GM21576 (cell line): Measurements from ENCODE around the gene ZNF474.

ENCODE experiments used
- ATAC-seq: cut with Tn5 transposase; IDR thresholded peaks from one replicate; pipeline ENCODE4 v1.9.1; 2021; ENCODE audit warnings: mild to moderate bottlenecking, moderate library complexity; ENCODE audit not compliant: unreplicated experiment

The ZNF474 gene

DNA sequence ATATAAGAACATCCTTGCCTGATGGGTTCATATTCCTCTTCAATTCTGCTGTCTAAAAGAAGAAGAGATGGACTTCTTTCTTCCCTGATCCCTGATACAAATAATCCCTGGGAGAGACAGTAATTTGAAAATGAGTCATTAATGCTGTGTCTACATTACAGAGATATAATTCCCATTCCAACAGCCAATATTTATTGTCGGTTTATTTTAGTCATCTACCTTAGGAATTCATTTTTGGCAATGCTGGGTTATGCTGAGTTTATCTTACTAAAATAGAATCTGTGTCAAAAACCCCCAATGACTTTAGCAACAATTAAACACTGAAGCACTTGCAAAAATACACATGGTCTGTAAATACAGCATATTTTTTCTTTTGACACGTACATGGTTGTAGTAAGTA lies 23.9 kb downstream of the ZNF474 start:
- no peak for ATAC-seq

DNA sequence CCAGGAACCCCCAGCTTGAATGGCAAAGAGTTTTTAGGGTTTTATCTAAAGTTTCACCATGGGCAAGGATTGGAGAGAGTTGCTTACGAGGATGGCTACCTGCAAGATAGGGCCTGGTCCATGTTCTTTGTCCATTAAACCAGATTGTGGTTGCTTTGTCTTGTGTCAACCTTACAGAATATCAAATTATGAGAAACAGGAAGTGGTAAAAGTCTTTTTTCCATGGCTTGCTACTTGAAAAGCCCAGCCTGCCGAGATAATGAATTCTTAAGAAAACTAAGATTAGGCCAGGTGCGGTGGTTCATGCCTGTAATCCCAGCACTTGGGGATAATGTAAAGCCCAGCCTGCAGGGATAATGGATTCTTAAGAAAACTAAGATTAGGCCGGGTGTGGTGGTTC lies 24.4 kb downstream of the ZNF474 start:
- no peak for ATAC-seq

DNA sequence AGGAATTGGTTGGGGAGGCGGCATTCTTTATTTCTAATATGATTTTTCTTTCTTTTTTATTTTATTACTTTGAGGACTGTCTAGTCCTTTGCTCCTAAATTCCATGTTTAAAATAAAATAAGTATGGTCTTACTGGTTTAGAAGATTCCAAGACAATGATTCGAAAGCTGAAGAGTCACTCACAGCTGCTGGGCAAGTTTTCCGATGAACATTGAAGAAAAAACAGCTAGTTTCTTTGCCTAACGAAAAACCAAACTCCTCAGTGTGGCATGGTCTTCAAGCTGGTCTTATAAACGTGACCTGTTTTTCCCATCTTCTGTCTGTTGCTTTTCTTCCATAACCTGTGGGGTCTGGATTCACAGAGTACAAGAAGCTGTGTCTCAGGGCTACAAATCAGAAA lies 25.1 kb downstream of the ZNF474 start:
- ATAC-seq: no peak

DNA sequence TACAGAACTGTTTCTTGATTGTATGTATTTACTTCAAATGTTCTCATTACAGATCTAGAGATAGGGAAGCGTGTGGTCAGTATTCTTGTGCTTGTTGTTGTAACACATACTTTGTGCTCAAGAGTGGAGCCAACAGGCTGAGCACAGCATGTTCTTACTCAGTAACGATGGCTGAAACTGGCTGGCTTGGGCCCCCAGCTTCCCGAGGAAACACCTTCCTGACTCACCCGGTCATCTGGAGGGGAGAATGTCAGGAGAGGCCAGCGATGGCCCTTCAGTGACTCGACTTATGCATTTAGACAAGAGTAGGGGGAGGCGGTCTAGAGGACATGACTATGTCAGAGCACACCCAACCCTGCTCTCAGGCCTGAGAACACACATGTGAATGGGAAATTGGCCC lies 25.6 kb downstream of the ZNF474 start:
- no peak for ATAC-seq

DNA sequence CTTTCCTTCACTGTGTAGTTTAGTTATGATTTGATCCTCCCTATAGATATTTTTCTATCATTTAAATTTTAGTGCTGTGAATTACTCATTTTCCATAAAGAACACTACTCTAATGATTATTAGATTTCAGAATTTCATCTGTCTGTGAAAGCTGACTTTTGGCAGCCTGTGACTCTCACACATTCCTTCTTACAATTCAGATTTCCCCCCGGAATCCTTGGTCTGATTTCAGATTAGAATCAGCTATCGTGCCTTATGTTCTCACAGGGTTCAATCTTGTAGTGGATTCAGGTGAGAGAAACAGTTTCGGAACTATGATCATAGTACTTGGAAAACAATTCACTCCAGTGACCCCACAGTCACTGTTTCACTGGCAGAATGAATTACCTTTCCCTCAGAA lies 26.2 kb downstream of the ZNF474 start:
- no peak for ATAC-seq

DNA sequence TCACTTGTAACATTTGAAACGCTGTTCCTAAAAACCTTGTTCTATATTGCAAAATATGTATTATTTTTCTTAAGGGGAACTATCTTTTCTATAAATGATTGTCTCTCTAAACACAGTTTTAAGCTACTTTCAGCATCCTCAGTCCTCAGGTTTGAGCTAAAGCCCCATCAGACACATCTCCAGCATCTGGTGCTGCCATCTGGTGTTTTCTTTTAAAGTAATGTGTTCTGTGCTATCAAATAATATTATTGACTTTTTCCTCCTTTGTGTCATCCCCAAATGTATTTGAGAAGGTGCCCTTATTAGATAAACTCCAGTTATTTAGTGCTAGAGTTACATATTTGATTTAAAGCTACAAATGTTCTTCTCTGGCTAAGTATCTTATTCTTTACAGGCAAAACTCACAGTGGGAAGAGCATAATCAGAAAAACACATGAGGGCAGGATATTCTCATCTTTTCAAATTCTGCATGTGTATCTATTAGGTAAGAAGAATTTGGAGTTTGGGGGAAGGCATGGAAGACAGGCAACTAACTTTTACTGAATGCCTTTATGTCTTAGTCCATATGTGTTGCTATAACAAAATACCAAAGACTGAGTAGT lies 27.5 kb downstream of the ZNF474 start:
- no peak for ATAC-seq

DNA sequence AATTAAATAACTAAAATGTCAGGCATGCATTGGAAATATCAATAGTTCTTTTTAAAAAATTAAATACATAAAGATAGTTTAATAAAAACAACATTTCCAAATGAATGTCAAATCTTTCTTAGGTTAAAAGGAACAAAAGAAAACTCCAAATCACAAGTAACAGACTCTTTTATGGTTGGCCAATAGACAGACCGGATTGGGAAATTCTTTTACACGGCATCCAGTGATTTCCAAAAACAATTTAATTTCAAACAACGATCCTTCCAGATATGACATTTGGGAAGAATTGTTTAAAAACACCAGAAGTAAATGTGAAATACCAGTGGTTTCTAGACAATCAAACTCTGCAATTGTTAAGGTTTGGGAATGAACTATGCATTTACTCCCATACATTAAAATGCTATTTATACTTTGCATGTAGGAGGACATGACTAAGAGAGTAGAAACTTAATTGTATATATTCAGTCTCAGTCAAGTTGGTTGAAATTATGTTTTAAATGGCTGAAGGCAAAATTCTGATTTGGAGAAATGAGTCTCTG lies 32.8 kb downstream of the ZNF474 start:
- no peak for ATAC-seq

DNA sequence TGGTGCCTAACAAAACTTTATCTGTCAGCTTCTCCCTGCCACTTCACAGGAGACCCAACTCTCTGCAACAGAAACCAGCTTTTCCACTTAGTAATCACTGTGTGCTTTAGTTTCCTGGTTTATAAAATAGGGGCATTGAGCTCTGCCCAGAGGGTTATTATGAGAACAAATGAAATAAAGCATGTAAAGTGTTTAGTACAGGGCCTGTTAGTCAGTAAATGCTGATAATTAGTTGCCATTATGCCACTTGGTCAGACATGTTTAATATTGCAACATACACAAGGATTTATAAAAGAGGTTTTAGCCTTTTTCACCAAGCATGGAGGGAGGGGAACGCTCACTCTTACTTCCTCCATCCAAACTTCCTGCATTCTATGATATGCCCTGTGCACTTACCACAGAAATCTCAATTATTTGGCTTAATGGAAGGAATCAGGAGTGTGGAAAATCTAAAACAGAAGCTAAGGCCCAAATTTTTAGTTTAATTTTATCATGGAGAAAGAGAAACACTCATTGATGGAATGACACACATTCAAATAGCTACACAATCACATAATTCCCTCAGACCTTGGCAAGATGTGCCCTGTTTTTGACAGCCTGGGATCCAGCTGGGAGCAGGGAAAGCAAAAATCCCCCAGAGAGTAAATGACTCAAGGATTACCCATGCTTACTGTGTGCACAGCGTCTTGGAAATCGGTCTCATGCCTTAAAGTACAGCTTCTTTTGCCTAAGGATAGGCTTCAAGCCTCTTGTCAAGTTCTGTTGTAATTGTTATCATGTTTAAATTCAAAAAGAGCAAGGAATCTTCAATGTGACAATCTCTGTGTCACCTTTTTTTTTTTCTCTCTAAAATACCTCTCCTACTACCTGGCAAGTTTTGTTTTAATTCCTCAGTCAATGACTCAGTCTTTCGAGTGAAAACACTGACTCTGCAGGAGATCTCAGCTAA lies 34.0 kb downstream of the ZNF474 start:
- ATAC-seq: no peak

DNA sequence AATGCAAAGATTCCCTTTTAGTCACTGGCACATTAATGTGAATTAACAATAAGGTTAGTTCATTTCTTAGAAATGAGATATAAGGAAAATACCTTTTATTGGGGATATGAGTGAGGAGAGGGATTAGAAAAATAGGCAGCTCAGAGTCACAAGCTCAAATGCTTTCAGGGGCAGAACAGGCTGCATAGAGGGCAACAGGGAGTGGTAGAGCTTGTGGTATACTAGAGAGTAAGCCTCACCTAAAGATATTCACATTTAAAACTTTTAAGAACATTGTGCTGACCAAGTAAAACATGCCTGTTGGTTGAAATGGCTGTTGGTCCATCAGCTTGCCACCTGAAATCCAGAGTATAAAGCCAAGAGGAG lies 34.7 kb downstream of the ZNF474 start:
- no peak for ATAC-seq

DNA sequence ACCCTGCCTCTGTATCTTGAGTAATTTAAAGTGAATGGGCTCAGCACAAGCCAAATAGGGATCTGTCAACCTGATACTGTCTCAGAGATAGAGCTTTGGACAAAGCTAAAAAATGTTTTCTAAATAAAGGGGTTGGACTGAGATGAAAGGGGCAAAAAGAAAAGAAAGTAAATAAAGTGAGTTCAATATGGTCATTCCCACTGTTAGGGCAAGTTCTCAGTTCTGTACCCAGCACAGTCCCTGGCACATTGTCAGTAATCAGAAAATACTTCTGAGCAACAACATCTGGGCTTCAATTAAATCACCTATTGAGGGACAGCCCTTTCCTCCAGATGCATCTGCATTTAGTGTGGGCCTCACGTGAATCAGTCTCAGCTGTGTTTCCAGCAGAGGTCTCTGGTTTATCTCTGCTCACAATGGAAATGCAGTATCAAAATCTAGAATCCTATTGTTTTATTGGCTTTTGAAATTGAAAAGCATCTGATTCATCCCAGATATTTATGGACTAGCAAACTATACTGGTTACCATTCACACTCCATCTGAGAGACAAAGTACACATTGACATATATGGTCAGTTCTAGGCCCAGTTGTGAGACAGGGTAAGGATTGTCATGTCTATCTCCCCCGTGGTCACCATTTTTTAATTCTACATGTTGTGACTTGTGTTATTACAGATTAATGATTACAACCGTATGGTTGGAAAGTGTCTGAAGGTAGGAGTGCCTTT lies 35.6 kb downstream of the ZNF474 start:
- no peak for ATAC-seq

DNA sequence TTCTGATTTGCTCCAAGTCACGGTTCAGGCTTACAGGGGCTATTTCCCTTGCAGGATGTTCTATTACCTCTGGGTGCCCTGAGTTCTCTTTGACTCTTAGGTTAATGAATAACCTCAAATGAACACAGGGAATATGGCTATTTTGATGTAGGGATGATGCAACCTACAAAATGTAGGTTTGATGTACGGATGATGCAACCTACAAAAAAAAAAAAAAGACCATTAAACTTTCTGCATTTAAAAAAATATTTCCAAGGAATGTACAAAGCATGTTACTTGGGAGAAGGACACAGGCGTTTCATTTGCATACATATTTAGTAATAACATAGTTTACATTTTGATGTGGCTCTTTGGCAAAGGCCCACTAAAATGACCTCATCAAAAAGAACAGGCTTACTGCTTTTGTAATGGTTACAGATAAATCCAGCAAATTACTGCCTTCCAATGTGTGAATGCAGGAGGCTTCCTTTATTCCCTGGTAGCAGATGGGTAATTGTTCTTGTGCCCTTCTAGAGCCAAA lies 36.3 kb downstream of the ZNF474 start:
- ATAC-seq: no peak

DNA sequence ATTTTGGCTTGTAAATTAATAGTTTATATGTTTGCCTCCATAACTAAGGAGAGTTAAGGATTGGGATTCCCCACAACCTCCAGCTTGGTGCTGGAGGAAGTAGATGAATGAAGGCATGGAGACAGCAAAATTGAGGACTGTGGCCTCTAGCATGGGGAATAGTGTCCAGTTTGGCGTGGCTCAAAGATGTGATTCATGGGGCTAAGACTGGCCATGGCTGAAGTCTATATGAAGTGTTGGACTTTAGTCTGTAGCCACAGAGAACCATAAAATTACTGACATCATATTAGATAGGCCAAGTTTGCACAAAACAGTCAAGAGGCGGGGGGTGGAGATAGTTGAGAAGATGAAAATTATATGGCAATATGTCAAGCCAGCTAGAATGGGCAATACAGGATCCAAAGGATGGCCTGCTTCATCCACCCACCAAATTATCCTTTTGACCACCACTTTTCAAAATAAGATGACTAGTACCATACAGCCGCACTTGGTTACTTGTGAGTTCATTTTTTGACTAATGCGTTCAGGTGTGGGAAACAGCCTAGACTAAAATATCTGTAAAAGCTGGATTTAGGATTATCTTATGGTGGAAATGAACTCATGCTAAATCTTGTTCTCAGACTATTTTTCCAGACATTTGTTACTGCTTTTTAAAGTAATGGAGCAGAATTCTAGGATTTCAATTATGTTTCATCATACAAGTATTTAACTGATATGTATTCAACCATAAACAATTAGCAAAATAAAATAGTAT lies 40.2 kb downstream of the ZNF474 start:
- no peak for ATAC-seq

DNA sequence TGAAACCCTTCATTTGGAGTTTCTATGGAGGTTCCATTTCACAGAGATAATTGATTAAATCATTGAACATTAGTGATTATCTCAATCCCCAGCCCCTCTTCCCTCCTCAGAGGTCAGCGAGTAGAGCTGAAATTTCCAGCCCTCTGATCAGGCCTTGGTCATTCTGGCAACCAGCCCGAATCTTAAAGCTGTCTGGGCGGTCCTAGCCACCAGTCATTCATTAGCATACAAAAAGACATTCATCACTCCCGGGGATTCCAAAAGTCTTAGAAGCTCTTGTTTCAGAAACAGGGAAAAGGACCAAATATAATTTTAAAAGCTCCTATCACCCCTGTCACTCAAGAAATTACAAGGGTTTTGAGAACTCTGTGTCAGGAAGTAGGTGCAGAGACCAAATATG lies 41.3 kb downstream of the ZNF474 start:
- no peak for ATAC-seq

DNA sequence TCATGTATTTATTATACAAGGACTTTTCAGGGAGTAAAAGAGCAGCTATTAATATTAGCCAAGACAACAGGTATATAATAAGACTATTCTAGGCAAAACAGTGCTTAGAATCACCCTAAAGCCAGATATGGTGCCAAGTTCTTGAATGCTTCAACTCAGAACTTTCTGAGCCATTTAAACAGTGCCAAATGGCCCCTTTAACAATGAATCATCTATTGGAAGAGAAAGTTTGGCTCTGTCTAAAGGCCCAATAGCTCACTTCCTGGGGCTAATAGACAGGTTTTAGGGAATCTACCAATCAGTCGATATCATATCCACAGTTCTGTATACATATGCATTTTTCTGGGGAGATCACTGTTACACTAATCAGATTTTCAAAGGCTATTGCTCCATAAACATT lies 42.9 kb downstream of the ZNF474 start:
- ATAC-seq: no peak

DNA sequence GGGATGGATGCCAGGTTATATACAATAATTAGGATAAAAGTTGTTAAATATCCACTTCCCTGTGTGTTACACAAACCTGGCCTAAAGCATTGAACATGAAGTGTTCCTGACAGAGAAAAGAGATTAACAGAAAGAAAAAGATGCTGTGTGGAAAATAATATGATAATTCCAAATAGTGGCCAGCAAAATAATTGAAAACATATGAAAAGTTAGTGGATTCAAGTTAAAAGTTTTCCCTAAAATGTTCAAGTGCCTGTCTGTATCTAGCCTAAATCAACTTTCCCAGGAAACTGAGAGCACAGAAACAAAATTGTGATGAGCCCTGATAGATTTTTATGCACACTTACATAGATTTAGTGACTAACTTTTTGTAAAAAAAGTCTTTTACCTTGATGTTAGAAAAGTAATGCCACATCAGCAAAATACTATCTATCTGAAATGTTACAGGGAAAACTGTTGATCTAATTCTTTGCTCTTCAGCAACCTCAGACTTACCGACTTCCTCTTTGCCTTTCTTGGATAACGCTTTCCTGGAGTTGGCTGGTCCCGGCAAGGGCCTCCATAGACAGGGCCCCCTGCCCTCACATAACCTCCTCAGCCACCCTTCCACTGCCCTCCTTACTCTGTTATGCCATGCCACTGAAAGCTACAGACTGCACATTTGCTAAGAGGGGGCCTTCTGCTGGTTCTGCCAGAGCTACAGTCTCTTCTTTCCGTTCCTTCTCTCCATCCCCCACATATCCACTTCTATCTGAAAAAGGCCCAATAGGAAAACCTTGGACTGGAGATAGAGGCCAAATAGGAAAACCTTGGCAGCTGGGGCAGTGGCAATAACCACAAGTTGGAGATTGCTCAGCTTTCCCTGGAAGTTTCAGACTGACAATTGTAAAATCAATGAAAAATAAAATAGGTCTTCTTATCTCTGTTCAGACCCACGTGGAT lies 44.4 kb downstream of the ZNF474 start:
- no peak for ATAC-seq

DNA sequence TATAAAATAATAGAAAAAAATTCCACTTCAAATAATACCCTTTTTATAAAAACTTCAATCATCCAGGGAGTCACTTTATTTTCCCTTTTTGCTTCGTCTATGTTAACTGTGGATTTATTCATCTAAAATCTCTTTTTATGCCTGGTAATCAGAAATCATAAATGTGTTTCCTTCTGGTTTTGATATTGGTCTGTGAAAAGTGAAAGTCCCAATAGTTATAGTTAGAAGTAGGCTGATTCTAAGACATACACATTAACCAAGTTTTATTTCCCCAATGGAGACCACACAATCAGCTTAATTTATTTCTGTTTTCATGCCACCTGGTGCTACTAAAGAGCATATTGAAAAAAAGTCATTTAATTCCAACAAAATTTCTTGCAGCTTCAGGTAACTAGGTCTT lies 45.7 kb downstream of the ZNF474 start:
- ATAC-seq: no peak

DNA sequence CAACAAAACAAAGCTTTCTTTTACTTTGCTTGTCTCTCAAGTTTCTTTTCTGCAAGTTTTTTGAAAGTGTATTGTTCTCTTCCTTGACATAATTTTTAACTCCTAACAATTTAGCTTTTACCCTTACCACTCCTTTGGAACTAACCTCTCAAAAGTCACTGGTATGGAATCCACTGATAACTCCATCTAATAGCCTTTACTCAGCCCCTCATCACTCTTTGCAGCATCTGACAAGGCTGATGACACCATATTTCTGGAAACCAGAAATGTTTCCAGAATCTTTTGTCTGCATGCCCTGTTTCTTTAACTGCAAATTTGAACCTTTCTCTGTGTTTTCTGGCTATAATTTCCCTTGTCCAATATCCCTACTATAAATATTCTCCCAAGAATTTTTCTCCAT lies 46.5 kb downstream of the ZNF474 start:
- ATAC-seq: no peak

DNA sequence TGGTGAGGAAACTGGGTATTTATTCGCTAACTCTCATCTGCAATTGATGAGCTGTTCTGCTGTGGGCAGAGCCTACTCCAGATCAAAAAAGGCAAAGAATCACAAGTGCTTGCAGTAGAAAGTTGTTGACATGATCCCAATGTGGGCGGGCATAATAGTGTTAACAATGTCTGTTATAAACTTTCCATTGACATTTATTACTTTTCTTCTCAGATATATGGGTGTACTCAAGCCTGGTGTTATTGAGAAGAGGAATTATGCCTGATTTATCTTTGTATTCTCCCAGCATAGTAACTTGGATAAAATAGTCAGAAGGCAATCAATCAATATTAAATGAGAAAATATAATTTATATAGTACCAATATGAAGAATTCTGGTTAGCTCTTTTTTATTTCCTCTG lies 47.8 kb downstream of the ZNF474 start:
- no peak for ATAC-seq

DNA sequence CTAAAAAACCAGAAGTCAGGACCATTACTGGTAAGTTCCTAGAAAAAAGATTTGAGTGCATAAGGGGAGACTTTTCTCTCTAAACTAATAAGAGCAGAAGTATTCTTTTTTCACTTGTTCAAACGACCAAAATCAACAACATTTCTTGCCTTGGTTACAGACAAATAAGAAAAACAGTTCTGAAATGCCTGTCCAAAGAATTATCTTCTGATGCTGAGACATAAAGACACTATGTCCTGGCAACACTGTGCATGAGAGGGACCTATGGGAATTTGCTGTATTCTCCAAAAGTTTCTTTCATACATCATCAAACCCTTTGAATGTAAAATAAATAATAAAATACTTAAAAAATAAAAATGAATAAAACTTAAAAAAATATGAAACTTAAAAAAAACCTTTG lies 50.4 kb downstream of the ZNF474 start:
- no peak for ATAC-seq
